ENCODE data around the gene SYMPK. TPM values are rescaled to one million over a fixed set of nuclear protein-coding genes. Genes with fewer than 3 reads are reported as not detected.

The SYMPK gene
- total RNA-seq, 1 donor from 2014 or later = 70.0 TPM

DNA sequence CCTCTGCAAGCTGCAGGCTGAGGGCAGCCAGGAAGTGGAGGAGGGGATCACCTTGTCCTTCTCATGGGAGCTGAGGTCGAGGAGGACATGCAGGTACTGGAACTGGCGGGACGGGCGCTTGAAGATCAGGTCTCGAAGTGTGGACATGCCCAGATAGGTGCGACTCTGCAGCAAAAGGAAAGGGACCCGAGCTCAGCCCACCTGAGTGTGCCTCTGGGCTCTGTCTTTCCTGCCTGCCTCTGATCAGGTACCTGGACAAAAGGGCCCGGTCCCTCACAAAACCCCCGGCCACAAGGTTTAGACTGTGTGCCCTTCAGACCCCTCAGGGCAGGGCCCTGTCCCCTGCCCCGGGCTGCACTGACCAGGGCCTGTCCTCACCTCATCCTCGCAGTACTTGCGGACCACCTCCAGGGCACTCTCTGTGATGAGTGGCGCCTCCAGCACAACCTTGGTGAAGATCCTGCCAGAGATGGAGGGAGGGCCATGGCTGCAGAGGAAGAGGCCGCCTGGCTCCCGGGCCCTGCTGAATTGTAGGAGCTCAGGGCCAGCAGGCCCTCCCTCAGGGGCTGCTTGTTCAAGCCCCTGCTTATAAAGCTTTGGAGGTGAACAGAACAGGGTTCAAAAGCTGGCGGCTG, 35.4 kb downstream of the SYMPK start:
- Mint-ChIP-seq H3K27me3 (ENCODE audit: low read depth, unreplicated experiment) (no peaks in the 10 kb centered on the region), H3K36me3 (ENCODE audit: low read depth, unreplicated experiment) (peaks cover 28% of the 10 kb centered on the region), H3K9me3 (ENCODE audit: unreplicated experiment) (no peaks in the 10 kb centered on the region), H3K4me3 (ENCODE audit: unreplicated experiment) (no peak overlapping the region), H3K27ac (ENCODE audit: unreplicated experiment) (no peak overlapping the region), H3K4me1 (ENCODE audit: low read depth, unreplicated experiment) (no peaks in the 10 kb centered on the region)
- Histone ChIP-seq H3K36me3 (ENCODE audit: insufficient read depth, low read length) (peaks cover 43% of the 10 kb centered on the region), H3K9me3 (ENCODE audit: insufficient read depth, low read depth, low read length) (no peaks in the 10 kb centered on the region), H2AFZ (ENCODE audit: low read depth, low read length) (no peak overlapping the region), H3K27me3 (ENCODE audit: insufficient read depth, low read length) (no peaks in the 10 kb centered on the region), H3K4me2 (ENCODE audit: low read length) (no peak overlapping the region), H3K4me3 (ENCODE audit: insufficient read depth, low read depth, low read length) (no peak overlapping the region), H3K4me1 (ENCODE audit: insufficient read depth, low read length) (no peaks in the 10 kb centered on the region), H3K27ac (ENCODE audit: low read depth, low read length) (no peak overlapping the region), H3K79me2 (ENCODE audit: insufficient read depth, low read length) (no peaks in the 10 kb centered on the region), H4K20me1 (ENCODE audit: insufficient read depth, low read length) (peaks cover 20% of the 10 kb centered on the region), H3K9ac (ENCODE audit: low read length) (no peak overlapping the region)
- no peak for TF ChIP-seq EZH2 (IDR thresholded peaks at IDR 0.05; ENCODE audit: insufficient read depth, low read length)
- TF ChIP-seq, protein P1, sequence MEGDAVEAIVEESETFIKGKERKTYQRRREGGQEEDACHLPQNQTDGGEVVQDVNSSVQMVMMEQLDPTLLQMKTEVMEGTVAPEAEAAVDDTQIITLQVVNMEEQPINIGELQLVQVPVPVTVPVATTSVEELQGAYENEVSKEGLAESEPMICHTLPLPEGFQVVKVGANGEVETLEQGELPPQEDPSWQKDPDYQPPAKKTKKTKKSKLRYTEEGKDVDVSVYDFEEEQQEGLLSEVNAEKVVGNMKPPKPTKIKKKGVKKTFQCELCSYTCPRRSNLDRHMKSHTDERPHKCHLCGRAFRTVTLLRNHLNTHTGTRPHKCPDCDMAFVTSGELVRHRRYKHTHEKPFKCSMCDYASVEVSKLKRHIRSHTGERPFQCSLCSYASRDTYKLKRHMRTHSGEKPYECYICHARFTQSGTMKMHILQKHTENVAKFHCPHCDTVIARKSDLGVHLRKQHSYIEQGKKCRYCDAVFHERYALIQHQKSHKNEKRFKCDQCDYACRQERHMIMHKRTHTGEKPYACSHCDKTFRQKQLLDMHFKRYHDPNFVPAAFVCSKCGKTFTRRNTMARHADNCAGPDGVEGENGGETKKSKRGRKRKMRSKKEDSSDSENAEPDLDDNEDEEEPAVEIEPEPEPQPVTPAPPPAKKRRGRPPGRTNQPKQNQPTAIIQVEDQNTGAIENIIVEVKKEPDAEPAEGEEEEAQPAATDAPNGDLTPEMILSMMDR (IDR thresholded peaks at IDR 0.05; ENCODE audit: insufficient read depth, low read depth, low read length) = no peak
- DNase-seq (ENCODE audit: low read depth) (no peak), FAIRE-seq (no peak)

DNA sequence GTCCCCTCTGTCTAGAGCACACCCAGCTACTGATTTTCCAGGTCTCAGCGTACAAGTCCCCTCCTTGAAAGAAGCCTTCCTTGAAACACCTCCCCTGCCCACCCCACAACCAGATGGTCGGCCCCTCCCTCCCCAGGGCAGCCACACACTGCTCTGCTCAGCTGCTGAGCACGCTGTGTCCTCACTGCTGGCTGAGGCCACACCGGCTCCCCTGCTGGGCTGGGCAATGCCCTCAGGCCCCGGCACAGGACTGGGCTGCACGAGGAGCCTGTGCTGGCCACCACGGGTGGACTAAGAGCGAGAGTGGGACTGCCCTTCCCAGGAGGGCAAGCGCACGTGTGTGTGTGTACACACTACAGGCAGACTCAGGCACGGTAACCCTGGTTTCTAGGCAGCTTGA, 36.0 kb downstream of the SYMPK start:
- no peak for FAIRE-seq
- no peak overlapping the region for H3K27ac Mint-ChIP-seq (ENCODE audit: unreplicated experiment)
- peaks cover 25% of the 10 kb centered on the region for H3K36me3 Mint-ChIP-seq (ENCODE audit: low read depth, unreplicated experiment)
- Histone ChIP-seq H4K20me1 (ENCODE audit: insufficient read depth, low read length) (peaks cover 15% of the 10 kb centered on the region), H3K27ac (ENCODE audit: low read depth, low read length) (no peak overlapping the region), H3K9ac (ENCODE audit: low read length) (no peak overlapping the region), H3K27me3 (ENCODE audit: insufficient read depth, low read length) (no peaks in the 10 kb centered on the region), H3K36me3 (ENCODE audit: insufficient read depth, low read length) (peaks cover 40% of the 10 kb centered on the region), H2AFZ (ENCODE audit: low read depth, low read length) (no peak overlapping the region), H3K9me3 (ENCODE audit: insufficient read depth, low read depth, low read length) (no peaks in the 10 kb centered on the region), H3K4me1 (ENCODE audit: insufficient read depth, low read length) (no peaks in the 10 kb centered on the region), H3K4me2 (ENCODE audit: low read length) (no peak overlapping the region), H3K4me3 (ENCODE audit: insufficient read depth, low read depth, low read length) (no peak overlapping the region), H3K79me2 (ENCODE audit: insufficient read depth, low read length) (no peaks in the 10 kb centered on the region)
- no peak for DNase-seq (ENCODE audit: low read depth)
- no peaks in the 10 kb centered on the region for H3K9me3 Mint-ChIP-seq (ENCODE audit: unreplicated experiment)
- H3K4me3 Mint-ChIP-seq (ENCODE audit: unreplicated experiment) = no peak overlapping the region
- TF ChIP-seq EZH2 (IDR thresholded peaks at IDR 0.05; ENCODE audit: insufficient read depth, low read length) = no peak
- TF ChIP-seq, protein P1 (IDR thresholded peaks at IDR 0.05; ENCODE audit: insufficient read depth, low read depth, low read length) = no peak
- no peaks in the 10 kb centered on the region for H3K27me3 Mint-ChIP-seq (ENCODE audit: low read depth, unreplicated experiment)
- H3K4me1 Mint-ChIP-seq (ENCODE audit: low read depth, unreplicated experiment) = no peaks in the 10 kb centered on the region
